A549 (cell line): ENCODE results near the gene NPSR1. TPM values are rescaled to one million over a fixed set of nuclear protein-coding genes. Genes with fewer than 3 reads are reported as not detected.

ENCODE experiments used
- ATAC-seq, 2 experiments: fragments of 200-7000 bp in 1 of 2; fragments of >200 bp in 1 of 2; cut with Nextera tagmentation in 1 of 2; cut with Tn5 transposase in 1 of 2; 3 replicates each; pipeline versions ENCODE4 v1.8.0 to v1.9.1; 2018 to 2020; ENCODE audit warnings: mild to moderate bottlenecking in 1 of 2, moderate library complexity in 1 of 2
- CTCF ChIA-PET: fragments of 300-600 bp; sonication (Branson Sonifier 250); formaldehyde crosslinking; extraction: SDS; loops from one replicate; lab custom pipeline; 2021; ENCODE audit warnings: antibody characterized with exemption, inconsistent platforms; lab: Yijun Ruan, JAX
- POLR2A ChIA-PET: fragments of 350-600 bp; formaldehyde crosslinking; extraction: SDS; loops from one replicate; lab custom pipeline; 2021; ENCODE audit warnings: antibody characterized with exemption, inconsistent platforms; lab: Yijun Ruan, JAX
- DNase-seq, 2 experiments: peaks; one replicate each; pipeline versions ENCODE4 v3.0.0 to v3.0.0-alpha.2; 2011 to 2016; ENCODE audit warnings: low read depth in 1 of 2, low spot score in 1 of 2
- FAIRE-seq: peaks from 2 replicates; lab custom pipeline; 2011; peaks lifted over from hg19 to GRCh38; lab: Jason Lieb, UNC
- H3K27ac ChIP-seq, 2 experiments: fragments of >200 bp; sonication (Bioruptor Twin); formaldehyde crosslinking; 3 replicates each; pipeline ENCODE4 v1.5.1; 2016 to 2017
- H3K4me1 ChIP-seq: fragments of >200 bp; sonication (Bioruptor Twin); formaldehyde crosslinking; 3 replicates; pipeline ENCODE4 v1.6.1; 2016
- H3K4me2 ChIP-seq: fragments of >200 bp; sonication (Bioruptor Twin); formaldehyde crosslinking; 3 replicates; pipeline ENCODE4 v1.6.1; 2016
- H3K4me3 ChIP-seq: fragments of >200 bp; sonication (Bioruptor Twin); formaldehyde crosslinking; 3 replicates; pipeline ENCODE4 v1.5.1; 2016
- H3K9me3 ChIP-seq: fragments of >200 bp; sonication (Bioruptor Twin); formaldehyde crosslinking; 3 replicates; pipeline ENCODE4 v1.6.1; 2016
- CBX2 ChIP-seq: fragments of 200-600 bp; sonication (generic); IDR thresholded peaks from 2 replicates; pipeline ENCODE4 v1.6.1; 2016; ENCODE audit warnings: low read depth, mild to moderate bottlenecking, borderline replicate concordance
- CHD2 ChIP-seq: fragments of 150-350 bp; IDR thresholded peaks from 2 replicates; pipeline ENCODE4 v1.6.1; 2014; ENCODE audit warnings: low read length; ENCODE audit not compliant: partially characterized antibody
- EHF ChIP-seq: fragments of 250-450 bp; sonication (Bioruptor Pico); IDR thresholded peaks from 2 replicates; pipeline ENCODE4 v1.5.0; 2020; ENCODE audit warnings: mild to moderate bottlenecking
- FOSB ChIP-seq: fragments of 250-450 bp; sonication (Bioruptor Pico); IDR thresholded peaks from 2 replicates; pipeline ENCODE4 v1.5.0; 2020; ENCODE audit warnings: mild to moderate bottlenecking, moderate library complexity
- FOSL2 ChIP-seq, 2 experiments: fragments of 450-650 bp in 1 of 2; fragments of >200 bp in 1 of 2; sonication (Bioruptor Twin) in 1 of 2; formaldehyde crosslinking; IDR thresholded peaks; 2 replicates each; pipeline versions ENCODE4 v1.5.0 to v1.6.1; 2016 to 2020; ENCODE audit warnings: mild to moderate bottlenecking in 1 of 2, moderate library complexity in 1 of 2
- FOXS1 ChIP-seq: fragments of 250-450 bp; sonication (Bioruptor Pico); IDR thresholded peaks from 2 replicates; pipeline ENCODE4 v1.5.0; 2020; ENCODE audit warnings: mild to moderate bottlenecking, moderate library complexity
- GATA3 ChIP-seq: IDR thresholded peaks from 2 replicates; pipeline ENCODE4 v1.6.1; 2012; ENCODE audit warnings: borderline replicate concordance
- HOXB13 ChIP-seq: fragments of 250-450 bp; sonication (Bioruptor Pico); IDR thresholded peaks from 2 replicates; pipeline ENCODE4 v1.5.0; 2020; ENCODE audit warnings: low read depth, mild to moderate bottlenecking, moderate library complexity
- HOXB5 ChIP-seq: fragments of 250-450 bp; sonication (Bioruptor Pico); IDR thresholded peaks from 2 replicates; pipeline ENCODE4 v1.5.0; 2020; ENCODE audit warnings: mild to moderate bottlenecking, moderate library complexity
- JUNB ChIP-seq: fragments of >200 bp; sonication (Bioruptor Twin); formaldehyde crosslinking; IDR thresholded peaks from 2 replicates; pipeline ENCODE4 v1.6.1; 2016
- MAFK ChIP-seq: fragments of 450-650 bp; IDR thresholded peaks from 2 replicates; pipeline ENCODE4 v1.6.1; 2014; ENCODE audit not compliant: partially characterized antibody
- MYC ChIP-seq: IDR thresholded peaks from 2 replicates; pipeline ENCODE4 v1.6.1; 2012; ENCODE audit warnings: mild to moderate bottlenecking, inconsistent platforms, low read length, improper control_type of control experiment, borderline replicate concordance
- NR3C1 ChIP-seq: fragments of >200 bp; sonication (Bioruptor Twin); formaldehyde crosslinking; IDR thresholded peaks from 3 replicates; pipeline ENCODE4 v1.6.1; 2017
- REST ChIP-seq: fragments of 200-600 bp; sonication (generic); IDR thresholded peaks from 2 replicates; pipeline ENCODE4 v1.6.1; 2016; ENCODE audit warnings: antibody characterized with exemption, mild to moderate bottlenecking, moderate library complexity
- TFCP2L1 ChIP-seq: fragments of 250-450 bp; sonication (Bioruptor Pico); IDR thresholded peaks from 2 replicates; pipeline ENCODE4 v1.5.0; 2021; ENCODE audit warnings: mild to moderate bottlenecking
- TP53 ChIP-seq: fragments of 250-450 bp; sonication (Bioruptor Pico); IDR thresholded peaks from 2 replicates; pipeline ENCODE4 v1.5.0; 2021; ENCODE audit warnings: mild to moderate bottlenecking, moderate library complexity
- ZC3H11A ChIP-seq: fragments of 450-650 bp; IDR thresholded peaks from 2 replicates; pipeline ENCODE4 v1.6.1; 2014; ENCODE audit warnings: antibody characterized with exemption, mild to moderate bottlenecking
- ZFP36 ChIP-seq: fragments of 450-650 bp; IDR thresholded peaks from 2 replicates; pipeline ENCODE4 v1.6.1; 2014; ENCODE audit warnings: borderline replicate concordance; ENCODE audit not compliant: partially characterized antibody
- ZNF302 ChIP-seq: fragments of 250-450 bp; sonication (Bioruptor Pico); IDR thresholded peaks from 2 replicates; pipeline ENCODE4 v1.9.0; 2021; ENCODE audit warnings: inconsistent platforms, mild to moderate bottlenecking, moderate library complexity
- WGBS: methylation state at CpG from one replicate; pipeline ENCODE4 v1.1.6; 2017; ENCODE audit errors: missing lambda C conversion rate; 5-methylcytosine and 5-hydroxymethylcytosine counted together
- polyA plus RNA-seq, 4 experiments: library from polyadenylated mRNA; depleted of rRNA in 3 of 4; stranded (reverse); fragments of >200 nt; fragmentation: RNase III in 1 of 4; extraction: RNeasy Plus Mini Kit Qiagen cat#74134 plus additional on column Dnase treatment in 1 of 4; gene quantifications; 2 replicates in 3 of 4; 3 replicates in 1 of 4; pipeline ENCODE4 v1.2.3, GENCODE V29; 2011 to 2017
- TF ChIP-seq, protein P1 (sequence below): fragments of >200 bp; sonication (Bioruptor Twin); formaldehyde crosslinking; IDR thresholded peaks from 3 replicates; pipeline ENCODE4 v1.5.1; 2016
- TF ChIP-seq, protein P2 (sequence below): fragments of 250-450 bp; sonication (Bioruptor Pico); IDR thresholded peaks from 2 replicates; pipeline ENCODE4 v1.5.0; 2021; ENCODE audit warnings: mild to moderate bottlenecking, moderate library complexity, borderline replicate concordance

NPSR1 gene
- polyA plus RNA-seq, 2 of the 4 experiments (the other 2 are of a cell fraction) = not detected

- WGBS = 96% methylated on average over 8 of the region's 8 CpGs
- H3K4me2 ChIP-seq = no peak overlapping the region
- peaks cover 36% of the 10 kb centered on the region for H3K4me1 ChIP-seq
- peak overlapping the region in 1 of 2 experiments; percentile 82; a peak in 3 of 6 replicates for H3K27ac ChIP-seq
- ATAC-seq (no peak), FAIRE-seq (no peak), DNase-seq (no peak)
- no peaks in the 10 kb centered on the region for H3K9me3 ChIP-seq
- CTCF ChIA-PET = interaction anchor here (0.9 to 1.3 kb wide), 3 partner anchors 40 to 616 kb away, joined by 3 read pairs; no protein-coding TSS in a partner anchor
- POLR2A ChIA-PET = no interaction called here
- H3K4me3 ChIP-seq = no peak overlapping the region
- TF ChIP-seq FOXS1 (CRISPR knock-in tag) (no peak), EHF (no peak), TP53 (CRISPR knock-in tag) (no peak), REST (no peak), ZNF302 (no peak), HOXB13 (CRISPR knock-in tag) (no peak), CHD2 (no peak), ZFP36 (no peak), FOSB (CRISPR knock-in tag) (no peak), CBX2 (no peak), HOXB5 (no peak), TFCP2L1 (CRISPR knock-in tag) (no peak)
- TF ChIP-seq, protein P1, sequence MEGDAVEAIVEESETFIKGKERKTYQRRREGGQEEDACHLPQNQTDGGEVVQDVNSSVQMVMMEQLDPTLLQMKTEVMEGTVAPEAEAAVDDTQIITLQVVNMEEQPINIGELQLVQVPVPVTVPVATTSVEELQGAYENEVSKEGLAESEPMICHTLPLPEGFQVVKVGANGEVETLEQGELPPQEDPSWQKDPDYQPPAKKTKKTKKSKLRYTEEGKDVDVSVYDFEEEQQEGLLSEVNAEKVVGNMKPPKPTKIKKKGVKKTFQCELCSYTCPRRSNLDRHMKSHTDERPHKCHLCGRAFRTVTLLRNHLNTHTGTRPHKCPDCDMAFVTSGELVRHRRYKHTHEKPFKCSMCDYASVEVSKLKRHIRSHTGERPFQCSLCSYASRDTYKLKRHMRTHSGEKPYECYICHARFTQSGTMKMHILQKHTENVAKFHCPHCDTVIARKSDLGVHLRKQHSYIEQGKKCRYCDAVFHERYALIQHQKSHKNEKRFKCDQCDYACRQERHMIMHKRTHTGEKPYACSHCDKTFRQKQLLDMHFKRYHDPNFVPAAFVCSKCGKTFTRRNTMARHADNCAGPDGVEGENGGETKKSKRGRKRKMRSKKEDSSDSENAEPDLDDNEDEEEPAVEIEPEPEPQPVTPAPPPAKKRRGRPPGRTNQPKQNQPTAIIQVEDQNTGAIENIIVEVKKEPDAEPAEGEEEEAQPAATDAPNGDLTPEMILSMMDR = no peak
Measured at GRCh38 chr7:34750209-34750608, 92.2 kb downstream of the NPSR1 start.

DNA sequence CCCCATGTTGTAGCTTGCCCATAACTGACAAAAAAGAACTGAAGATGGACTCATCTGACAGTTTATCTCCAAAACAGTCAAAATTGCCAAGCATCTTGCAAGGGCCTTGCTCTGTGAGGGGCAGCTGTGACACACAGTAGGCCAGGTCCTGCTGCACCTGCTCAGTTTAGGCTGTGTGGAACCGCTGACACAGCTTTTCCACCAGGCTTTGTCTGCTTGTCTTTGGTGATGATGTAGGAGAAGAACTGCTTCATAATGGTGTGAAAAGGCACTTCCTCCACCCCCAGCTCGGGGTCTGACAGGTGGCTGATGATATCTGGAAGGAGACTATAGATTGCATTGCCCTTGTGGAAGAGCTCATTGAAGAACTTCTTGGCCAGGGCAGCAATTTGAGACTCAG, 92.6 kb downstream of the NPSR1 start:
- 67% methylated on average over 2 of the region's 2 CpGs for WGBS

DNA sequence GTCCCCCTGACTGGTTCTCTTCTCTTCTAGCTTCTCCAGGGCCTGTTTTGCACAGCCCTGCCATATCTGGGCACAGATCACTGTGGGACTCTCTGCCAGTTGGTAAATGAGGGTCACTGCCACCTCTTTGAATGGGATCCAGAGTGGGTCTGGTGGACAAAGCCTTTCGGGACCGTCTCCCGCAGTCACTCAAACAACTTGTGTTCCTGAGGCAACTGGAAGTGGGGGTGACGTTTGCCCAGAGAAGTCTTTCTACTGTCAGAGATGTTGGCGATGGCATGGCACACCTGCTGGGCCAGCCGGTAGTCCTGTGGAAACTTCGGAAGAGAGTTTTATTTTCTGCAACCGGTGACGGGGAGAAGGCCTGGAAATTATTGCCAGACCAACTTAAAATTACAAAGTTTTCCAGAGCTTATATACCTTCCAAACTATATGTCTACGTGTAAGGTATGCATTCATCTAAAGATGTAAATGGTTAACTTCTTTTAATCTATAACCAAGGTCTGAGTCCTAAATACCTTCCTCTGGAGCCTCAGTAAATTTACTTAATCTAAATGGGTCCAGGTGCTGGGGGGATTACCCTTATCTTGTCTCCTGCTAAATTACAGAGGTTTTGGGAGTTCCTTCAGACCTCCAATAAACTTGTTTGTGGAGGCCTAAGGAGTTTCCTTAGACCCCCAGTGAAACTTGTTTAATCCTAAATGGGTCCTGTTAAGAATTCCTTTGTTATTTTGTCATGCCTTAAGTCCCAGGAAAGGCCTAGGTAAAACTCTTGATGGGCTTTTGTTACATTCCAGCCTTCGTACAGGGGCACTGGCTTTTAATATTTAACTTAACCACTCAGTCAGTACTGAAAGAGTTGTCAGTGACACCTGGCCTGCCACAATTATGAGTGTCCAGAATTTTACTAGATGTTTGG, 94.0 kb downstream of the NPSR1 start:
- Histone ChIP-seq H3K4me2 (peak overlapping the region; percentile 6; the same call in 2 of the 3 replicates), H3K4me3 (no peak overlapping the region), H3K27ac (peak overlapping the region in 1 of 2 experiments; percentile 82; a peak in 3 of 6 replicates), H3K4me1 (peaks cover 48% of the 10 kb centered on the region), H3K9me3 (no peaks in the 10 kb centered on the region)
- no peak for FAIRE-seq
- ChIA-PET CTCF (no interaction called here), POLR2A (no interaction called here)
- DNase-seq = no peak
- 78% methylated on average over 11 of the region's 11 CpGs for WGBS
- ATAC-seq = no peak
- no peak for TF ChIP-seq JUNB
- no peak for TF ChIP-seq ZC3H11A
- TF ChIP-seq, protein P1 = no peak
- no peak for TF ChIP-seq MAFK
- no peak for TF ChIP-seq NR3C1
- TF ChIP-seq FOSL2 (IDR thresholded peaks at IDR 0.05) = no peak
- TF ChIP-seq FOSL2 (CRISPR knock-in tag; IDR thresholded peaks at IDR 0.05) = no peak
- TF ChIP-seq MYC = no peak
- TF ChIP-seq, protein P2, sequence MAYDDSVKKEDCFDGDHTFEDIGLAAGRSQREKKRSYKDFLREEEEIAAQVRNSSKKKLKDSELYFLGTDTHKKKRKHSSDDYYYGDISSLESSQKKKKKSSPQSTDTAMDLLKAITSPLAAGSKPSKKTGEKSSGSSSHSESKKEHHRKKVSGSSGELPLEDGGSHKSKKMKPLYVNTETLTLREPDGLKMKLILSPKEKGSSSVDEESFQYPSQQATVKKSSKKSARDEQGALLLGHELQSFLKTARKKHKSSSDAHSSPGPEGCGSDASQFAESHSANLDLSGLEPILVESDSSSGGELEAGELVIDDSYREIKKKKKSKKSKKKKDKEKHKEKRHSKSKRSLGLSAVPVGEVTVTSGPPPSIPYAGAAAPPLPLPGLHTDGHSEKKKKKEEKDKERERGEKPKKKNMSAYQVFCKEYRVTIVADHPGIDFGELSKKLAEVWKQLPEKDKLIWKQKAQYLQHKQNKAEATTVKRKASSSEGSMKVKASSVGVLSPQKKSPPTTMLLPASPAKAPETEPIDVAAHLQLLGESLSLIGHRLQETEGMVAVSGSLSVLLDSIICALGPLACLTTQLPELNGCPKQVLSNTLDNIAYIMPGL (CRISPR knock-in tag) = no peak
- TF ChIP-seq GATA3 = no peak

More for the DNA sequence above, 92.6 kb downstream of the NPSR1 start:
- ChIA-PET POLR2A (no interaction called here), CTCF (interaction anchor here (0.9 to 1.1 kb wide), 2 partner anchors 40 to 286 kb away, joined by 3 read pairs; no protein-coding TSS in a partner anchor)
- no peak for DNase-seq
- no peak for ATAC-seq
- peaks cover 38% of the 10 kb centered on the region for H3K4me1 ChIP-seq
- H3K4me2 ChIP-seq = no peak overlapping the region
- H3K27ac ChIP-seq = peak overlapping the region in 1 of 2 experiments; percentile 82; a peak in 3 of 6 replicates
- H3K4me3 ChIP-seq = no peak overlapping the region
- TF ChIP-seq MAFK = peak; percentile 81
- TF ChIP-seq CHD2 = no peak
- no peaks in the 10 kb centered on the region for H3K9me3 ChIP-seq
- no peak for FAIRE-seq
